ENCODE results near the gene CAPZB.
A peak's percentile ranks its signal among the peaks of the same experiment; 100 is the strongest.

The CAPZB gene

GRCh38 chr1:19468397-19468956 lies 16.9 kb downstream of the CAPZB start:
- H3K4me3 ChIP-seq (ENCODE audit: low read length in 2 of 2), result peak overlapping the region in 1 of 2 donors; percentile 23
- H3K27me3 ChIP-seq (ENCODE audit: control insufficient read depth in 1 of 2, insufficient read depth in 2 of 2, low read length in 2 of 2), result no peaks in the 10 kb centered on the region
- H3K36me3 ChIP-seq (ENCODE audit: control insufficient read depth in 2 of 2, insufficient read depth in 2 of 2, low read length in 2 of 2), result peaks cover 7 to 10% of the 10 kb centered on the region in 2 donors
- H3K4me1 ChIP-seq (ENCODE audit: control insufficient read depth, insufficient read depth, low read length), result peaks cover 62% of the 10 kb centered on the region
- H3K27ac ChIP-seq (ENCODE audit: low read length), result no peak overlapping the region
- no peak overlapping the region for H3K9ac ChIP-seq (ENCODE audit: low read length in 2 of 2)
- H3K9me3 ChIP-seq (ENCODE audit: control insufficient read depth in 2 of 2, low read length in 2 of 2), result no peaks in the 10 kb centered on the region

- no peaks in the 10 kb centered on the region for H3K9me3 ChIP-seq (ENCODE audit: control insufficient read depth in 2 of 2, low read length in 2 of 2)
- no peak overlapping the region for H3K27ac ChIP-seq (ENCODE audit: low read length)
- H3K4me1 ChIP-seq (ENCODE audit: control insufficient read depth, insufficient read depth, low read length), result peaks cover 64% of the 10 kb centered on the region
- H3K27me3 ChIP-seq (ENCODE audit: control insufficient read depth in 1 of 2, insufficient read depth in 2 of 2, low read length in 2 of 2), result no peaks in the 10 kb centered on the region
- peak overlapping the region in 1 of 2 donors; percentile 13 for H3K9ac ChIP-seq (ENCODE audit: low read length in 2 of 2)
- peaks cover 7% of the 10 kb centered on the region in 2 donors for H3K36me3 ChIP-seq (ENCODE audit: control insufficient read depth in 2 of 2, insufficient read depth in 2 of 2, low read length in 2 of 2)
- no peak overlapping the region for H3K4me3 ChIP-seq (ENCODE audit: low read length in 2 of 2)
Measured at GRCh38 chr1:19467199-19468187, 17.8 kb downstream of the CAPZB start.

GRCh38 chr1:19466112-19466561 lies 19.2 kb downstream of the CAPZB start:
- no peak overlapping the region for H3K4me3 ChIP-seq (ENCODE audit: low read length in 2 of 2)
- H3K27me3 ChIP-seq (ENCODE audit: control insufficient read depth in 1 of 2, insufficient read depth in 2 of 2, low read length in 2 of 2), result no peaks in the 10 kb centered on the region
- peaks cover 2 to 5% of the 10 kb centered on the region in 2 donors for H3K36me3 ChIP-seq (ENCODE audit: control insufficient read depth in 2 of 2, insufficient read depth in 2 of 2, low read length in 2 of 2)
- H3K9me3 ChIP-seq (ENCODE audit: control insufficient read depth in 2 of 2, low read length in 2 of 2), result no peaks in the 10 kb centered on the region
- H3K27ac ChIP-seq (ENCODE audit: low read length), result peak overlapping the region; percentile 31
- H3K4me1 ChIP-seq (ENCODE audit: control insufficient read depth, insufficient read depth, low read length), result peaks cover 61% of the 10 kb centered on the region
- no peak overlapping the region for H3K9ac ChIP-seq (ENCODE audit: low read length in 2 of 2)

GRCh38 chr1:19465650-19466049 lies 19.7 kb downstream of the CAPZB start:
- H3K9me3 ChIP-seq (ENCODE audit: control insufficient read depth in 2 of 2, low read length in 2 of 2), result no peaks in the 10 kb centered on the region
- peaks cover 62% of the 10 kb centered on the region for H3K4me1 ChIP-seq (ENCODE audit: control insufficient read depth, insufficient read depth, low read length)
- peaks cover 3% of the 10 kb centered on the region in 2 donors for H3K36me3 ChIP-seq (ENCODE audit: control insufficient read depth in 2 of 2, insufficient read depth in 2 of 2, low read length in 2 of 2)
- H3K27me3 ChIP-seq (ENCODE audit: control insufficient read depth in 1 of 2, insufficient read depth in 2 of 2, low read length in 2 of 2), result no peaks in the 10 kb centered on the region
- peak overlapping the region; percentile 31 for H3K27ac ChIP-seq (ENCODE audit: low read length)
- H3K4me3 ChIP-seq (ENCODE audit: low read length in 2 of 2), result no peak overlapping the region
- H3K9ac ChIP-seq (ENCODE audit: low read length in 2 of 2), result no peak overlapping the region

GRCh38 chr1:19465123-19465522 lies 20.2 kb downstream of the CAPZB start:
- H3K9me3 ChIP-seq (ENCODE audit: control insufficient read depth in 2 of 2, low read length in 2 of 2), result no peaks in the 10 kb centered on the region
- no peak overlapping the region for H3K4me3 ChIP-seq (ENCODE audit: low read length in 2 of 2)
- H3K27me3 ChIP-seq (ENCODE audit: control insufficient read depth in 1 of 2, insufficient read depth in 2 of 2, low read length in 2 of 2), result no peaks in the 10 kb centered on the region
- H3K9ac ChIP-seq (ENCODE audit: low read length in 2 of 2), result no peak overlapping the region
- H3K27ac ChIP-seq (ENCODE audit: low read length), result peak overlapping the region; percentile 37
- peaks cover 0 to 2% of the 10 kb centered on the region in 2 donors for H3K36me3 ChIP-seq (ENCODE audit: control insufficient read depth in 2 of 2, insufficient read depth in 2 of 2, low read length in 2 of 2)
- H3K4me1 ChIP-seq (ENCODE audit: control insufficient read depth, insufficient read depth, low read length), result peaks cover 63% of the 10 kb centered on the region

- H3K4me3 ChIP-seq (ENCODE audit: low read length in 2 of 2), result no peak overlapping the region
- H3K36me3 ChIP-seq (ENCODE audit: control insufficient read depth in 2 of 2, insufficient read depth in 2 of 2, low read length in 2 of 2), result peaks cover 0 to 2% of the 10 kb centered on the region in 2 donors
- no peak overlapping the region for H3K27ac ChIP-seq (ENCODE audit: low read length)
- peaks cover 60% of the 10 kb centered on the region for H3K4me1 ChIP-seq (ENCODE audit: control insufficient read depth, insufficient read depth, low read length)
- no peaks in the 10 kb centered on the region for H3K27me3 ChIP-seq (ENCODE audit: control insufficient read depth in 1 of 2, insufficient read depth in 2 of 2, low read length in 2 of 2)
- H3K9ac ChIP-seq (ENCODE audit: low read length in 2 of 2), result no peak overlapping the region
- H3K9me3 ChIP-seq (ENCODE audit: control insufficient read depth in 2 of 2, low read length in 2 of 2), result no peaks in the 10 kb centered on the region
Measured at GRCh38 chr1:19464696-19465095, 20.6 kb downstream of the CAPZB start.

GRCh38 chr1:19463504-19463803 lies 21.9 kb downstream of the CAPZB start:
- Histone ChIP-seq H3K4me1 (ENCODE audit: control insufficient read depth, insufficient read depth, low read length) (peaks cover 56% of the 10 kb centered on the region), H3K36me3 (ENCODE audit: control insufficient read depth in 2 of 2, insufficient read depth in 2 of 2, low read length in 2 of 2) (peaks cover 0 to 2% of the 10 kb centered on the region in 2 donors), H3K9me3 (ENCODE audit: control insufficient read depth in 2 of 2, low read length in 2 of 2) (no peaks in the 10 kb centered on the region), H3K27ac (ENCODE audit: low read length) (no peak overlapping the region), H3K9ac (ENCODE audit: low read length in 2 of 2) (no peak overlapping the region), H3K27me3 (ENCODE audit: control insufficient read depth in 1 of 2, insufficient read depth in 2 of 2, low read length in 2 of 2) (no peaks in the 10 kb centered on the region), H3K4me3 (ENCODE audit: low read length in 2 of 2) (no peak overlapping the region)

- H3K27ac ChIP-seq (ENCODE audit: low read length), result no peak overlapping the region
- peaks cover 53% of the 10 kb centered on the region for H3K4me1 ChIP-seq (ENCODE audit: control insufficient read depth, insufficient read depth, low read length)
- peaks cover 0 to 2% of the 10 kb centered on the region in 2 donors for H3K36me3 ChIP-seq (ENCODE audit: control insufficient read depth in 2 of 2, insufficient read depth in 2 of 2, low read length in 2 of 2)
- no peaks in the 10 kb centered on the region for H3K27me3 ChIP-seq (ENCODE audit: control insufficient read depth in 1 of 2, insufficient read depth in 2 of 2, low read length in 2 of 2)
- H3K9ac ChIP-seq (ENCODE audit: low read length in 2 of 2), result no peak overlapping the region
- H3K4me3 ChIP-seq (ENCODE audit: low read length in 2 of 2), result no peak overlapping the region
- H3K9me3 ChIP-seq (ENCODE audit: control insufficient read depth in 2 of 2, low read length in 2 of 2), result no peaks in the 10 kb centered on the region
Measured at GRCh38 chr1:19462781-19463503, 22.4 kb downstream of the CAPZB start.

- Histone ChIP-seq H3K36me3 (ENCODE audit: control insufficient read depth in 2 of 2, insufficient read depth in 2 of 2, low read length in 2 of 2) (peaks cover 0 to 2% of the 10 kb centered on the region in 2 donors), H3K4me3 (ENCODE audit: low read length in 2 of 2) (no peak overlapping the region), H3K4me1 (ENCODE audit: control insufficient read depth, insufficient read depth, low read length) (peaks cover 49% of the 10 kb centered on the region), H3K27ac (ENCODE audit: low read length) (no peak overlapping the region), H3K9ac (ENCODE audit: low read length in 2 of 2) (no peak overlapping the region), H3K27me3 (ENCODE audit: control insufficient read depth in 1 of 2, insufficient read depth in 2 of 2, low read length in 2 of 2) (no peaks in the 10 kb centered on the region), H3K9me3 (ENCODE audit: control insufficient read depth in 2 of 2, low read length in 2 of 2) (no peaks in the 10 kb centered on the region)
Measured at GRCh38 chr1:19461220-19461554, 24.2 kb downstream of the CAPZB start.

GRCh38 chr1:19460535-19461219 lies 24.7 kb downstream of the CAPZB start:
- H3K36me3 ChIP-seq (ENCODE audit: control insufficient read depth in 2 of 2, insufficient read depth in 2 of 2, low read length in 2 of 2), result peaks cover 0 to 2% of the 10 kb centered on the region in 2 donors
- H3K9ac ChIP-seq (ENCODE audit: low read length in 2 of 2), result no peak overlapping the region
- no peak overlapping the region for H3K4me3 ChIP-seq (ENCODE audit: low read length in 2 of 2)
- H3K27me3 ChIP-seq (ENCODE audit: control insufficient read depth in 1 of 2, insufficient read depth in 2 of 2, low read length in 2 of 2), result no peaks in the 10 kb centered on the region
- H3K9me3 ChIP-seq (ENCODE audit: control insufficient read depth in 2 of 2, low read length in 2 of 2), result no peaks in the 10 kb centered on the region
- H3K4me1 ChIP-seq (ENCODE audit: control insufficient read depth, insufficient read depth, low read length), result peaks cover 45% of the 10 kb centered on the region
- H3K27ac ChIP-seq (ENCODE audit: low read length), result no peak overlapping the region
